Thoracic aorta (tissue), 2 donors: Measurements from ENCODE around the gene PFKFB2. TPM values are rescaled to one million over a fixed set of nuclear protein-coding genes. Genes with fewer than 3 reads are reported as not detected.

ENCODE experiments used
- ATAC-seq: fragments of 150-250 bp; one replicate; pipeline ENCODE4 v1.8.0; 2017; ENCODE audit warnings: low read depth; ENCODE audit not compliant: insufficient number of reproducible peaks, low FRiP score
- DNase-seq: peaks from one replicate; pipeline ENCODE4 v3.0.0-alpha.2; 2020; ENCODE audit warnings: low spot score
- H3K27ac ChIP-seq, 2 donors: fragments of 200-600 bp; sonication (generic); 1 replicate in 1 of 2; 2 replicates in 1 of 2; pipeline ENCODE4 v1.5.1; 2016; ENCODE audit warnings: mild to moderate bottlenecking in 2 of 2, moderate library complexity in 2 of 2
- H3K27me3 ChIP-seq: fragments of 200-600 bp; sonication (generic); replicated peaks from 2 replicates; pipeline ENCODE4 v1.6.0; 2016; ENCODE audit warnings: mild to moderate bottlenecking; ENCODE audit not compliant: insufficient read depth
- H3K36me3 ChIP-seq: fragments of 200-600 bp; sonication (generic); one replicate; pipeline ENCODE4 v1.5.1; 2016
- H3K4me1 ChIP-seq, 2 donors: fragments of 200-600 bp; sonication (generic); 1 replicate in 1 of 2; 2 replicates in 1 of 2; pipeline versions ENCODE4 v1.5.1 to v1.6.0; 2016; ENCODE audit warnings: low read depth in 2 of 2, mild to moderate bottlenecking in 1 of 2; ENCODE audit not compliant: control insufficient read depth in 1 of 2
- H3K4me3 ChIP-seq: fragments of 200-600 bp; sonication (generic); 2 replicates; pipeline ENCODE4 v1.5.1; 2016; ENCODE audit warnings: mild to moderate bottlenecking
- H3K9me3 ChIP-seq: fragments of 200-600 bp; sonication (generic); 2 replicates; pipeline ENCODE4 v1.5.1; 2016
- total RNA-seq, 2 donors: library from RNA; depleted of rRNA; stranded (reverse); fragments of >200 nt; gene quantifications; one replicate each; pipeline versions ENCODE4 v1.1.0 to v1.2.3, GENCODE V29; 2016
- TF ChIP-seq, protein P1 (sequence below): fragments of 200-600 bp; sonication (generic); IDR thresholded peaks from one replicate; pipeline ENCODE4 v1.5.1; 2019; ENCODE audit warnings: antibody characterized with exemption

PFKFB2 gene
- total RNA-seq, 2 donors from 2014 or later: 6.4 to 8.5 TPM

GRCh38 chr1:207019661-207020060, 33.4 kb upstream of the PFKFB2 start:
- DNase-seq: no peak
- Histone ChIP-seq H3K4me3 (no peak overlapping the region), H3K27ac (no peak overlapping the region), H3K36me3 (no peaks in the 10 kb centered on the region), H3K9me3 (no peaks in the 10 kb centered on the region), H3K27me3 (no peaks in the 10 kb centered on the region), H3K4me1 (peaks cover 3 to 19% of the 10 kb centered on the region in 2 donors)
- no peak for ATAC-seq
- TF ChIP-seq, protein P1, sequence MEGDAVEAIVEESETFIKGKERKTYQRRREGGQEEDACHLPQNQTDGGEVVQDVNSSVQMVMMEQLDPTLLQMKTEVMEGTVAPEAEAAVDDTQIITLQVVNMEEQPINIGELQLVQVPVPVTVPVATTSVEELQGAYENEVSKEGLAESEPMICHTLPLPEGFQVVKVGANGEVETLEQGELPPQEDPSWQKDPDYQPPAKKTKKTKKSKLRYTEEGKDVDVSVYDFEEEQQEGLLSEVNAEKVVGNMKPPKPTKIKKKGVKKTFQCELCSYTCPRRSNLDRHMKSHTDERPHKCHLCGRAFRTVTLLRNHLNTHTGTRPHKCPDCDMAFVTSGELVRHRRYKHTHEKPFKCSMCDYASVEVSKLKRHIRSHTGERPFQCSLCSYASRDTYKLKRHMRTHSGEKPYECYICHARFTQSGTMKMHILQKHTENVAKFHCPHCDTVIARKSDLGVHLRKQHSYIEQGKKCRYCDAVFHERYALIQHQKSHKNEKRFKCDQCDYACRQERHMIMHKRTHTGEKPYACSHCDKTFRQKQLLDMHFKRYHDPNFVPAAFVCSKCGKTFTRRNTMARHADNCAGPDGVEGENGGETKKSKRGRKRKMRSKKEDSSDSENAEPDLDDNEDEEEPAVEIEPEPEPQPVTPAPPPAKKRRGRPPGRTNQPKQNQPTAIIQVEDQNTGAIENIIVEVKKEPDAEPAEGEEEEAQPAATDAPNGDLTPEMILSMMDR: no peak

DNA sequence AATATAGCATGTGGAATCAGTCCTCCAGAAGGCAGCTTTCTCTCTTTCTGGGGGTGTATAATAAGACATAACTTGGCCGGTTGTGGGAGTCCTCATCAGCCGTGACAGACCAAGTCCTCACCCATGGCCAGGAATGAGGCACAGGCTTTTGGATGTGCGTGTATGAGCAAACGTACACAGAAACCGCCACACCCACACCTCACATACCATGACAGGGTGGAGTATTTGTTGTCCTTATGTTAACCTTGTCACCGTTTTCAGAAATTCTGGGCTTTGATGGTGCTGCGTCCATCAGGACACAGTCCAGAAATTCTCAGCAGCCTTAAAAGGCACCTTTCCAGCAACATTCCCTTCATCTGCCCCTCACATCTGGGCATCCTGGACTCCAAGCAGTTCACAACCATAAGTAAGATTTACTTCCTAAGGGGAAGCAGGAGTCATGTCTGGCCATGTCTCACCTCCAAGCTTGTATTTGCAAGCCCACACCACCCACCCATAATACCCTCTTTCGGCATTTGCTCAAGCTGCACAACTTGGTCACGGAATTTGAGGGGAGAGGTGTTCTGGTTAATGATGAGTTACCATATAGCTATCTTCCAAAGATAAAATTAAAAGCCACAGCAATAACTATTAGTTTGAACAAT, 32.9 kb upstream of the PFKFB2 start:
- Histone ChIP-seq H3K4me3 (no peak overlapping the region), H3K27ac (no peak overlapping the region), H3K36me3 (no peaks in the 10 kb centered on the region), H3K27me3 (no peaks in the 10 kb centered on the region), H3K9me3 (no peaks in the 10 kb centered on the region), H3K4me1 (peaks cover 5 to 23% of the 10 kb centered on the region in 2 donors)
- ATAC-seq (no peak), DNase-seq (no peak)
- TF ChIP-seq, protein P1: no peak

- no peaks in the 10 kb centered on the region for H3K36me3 ChIP-seq
- DNase-seq (no peak), ATAC-seq (no peak)
- no peak overlapping the region for H3K4me3 ChIP-seq
- no peak overlapping the region for H3K27ac ChIP-seq
- peaks cover 10 to 28% of the 10 kb centered on the region in 2 donors for H3K4me1 ChIP-seq
- no peaks in the 10 kb centered on the region for H3K27me3 ChIP-seq
- H3K9me3 ChIP-seq: no peaks in the 10 kb centered on the region
- TF ChIP-seq, protein P1: no peak
Observed at GRCh38 chr1:207020709-207021107, 32.4 kb upstream of the PFKFB2 start.

GRCh38 chr1:207021139-207021861, 31.8 kb upstream of the PFKFB2 start:
- H3K27ac ChIP-seq: no peak overlapping the region
- H3K27me3 ChIP-seq: no peaks in the 10 kb centered on the region
- DNase-seq (no peak), ATAC-seq (no peak)
- no peak overlapping the region for H3K4me3 ChIP-seq
- peaks cover 16 to 34% of the 10 kb centered on the region in 2 donors for H3K4me1 ChIP-seq
- TF ChIP-seq, protein P1: no peak
- H3K36me3 ChIP-seq: no peaks in the 10 kb centered on the region
- no peaks in the 10 kb centered on the region for H3K9me3 ChIP-seq

DNA sequence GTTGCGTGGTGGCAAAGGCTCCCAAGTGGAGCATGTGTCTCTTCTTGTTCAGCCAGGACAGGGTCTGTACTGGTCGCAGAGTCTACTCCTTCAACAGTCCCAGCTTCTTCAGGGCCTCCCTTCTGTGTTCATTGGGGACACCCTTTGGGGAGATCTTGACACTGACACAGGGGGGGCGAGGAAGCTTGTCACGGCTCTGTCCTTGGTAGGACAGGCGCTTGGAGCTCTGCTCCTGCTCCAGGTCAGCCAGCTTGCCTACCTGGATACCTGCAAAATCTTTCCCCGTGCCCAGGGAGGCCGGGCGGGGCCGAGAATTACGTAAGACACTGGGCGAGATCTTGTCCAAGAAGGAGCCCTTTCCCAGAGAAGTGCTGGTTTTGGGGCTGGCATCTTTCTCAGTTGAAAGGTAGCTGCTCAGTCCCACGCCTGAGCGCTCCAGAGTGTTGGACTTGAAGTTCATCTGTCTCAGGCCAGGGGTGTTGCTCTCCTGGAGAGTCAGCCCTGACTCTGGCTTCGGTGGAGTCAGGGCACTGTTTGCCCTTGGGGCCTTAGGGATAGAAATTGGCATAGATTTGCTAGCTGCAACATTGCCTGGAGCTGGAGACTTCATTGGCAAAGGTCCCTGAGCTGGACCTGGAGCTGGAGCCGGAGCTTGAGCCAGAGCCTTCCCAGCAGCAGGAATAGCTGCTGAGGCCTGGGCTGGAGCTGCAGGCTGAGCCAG, 31.0 kb upstream of the PFKFB2 start:
- Histone ChIP-seq H3K36me3 (no peaks in the 10 kb centered on the region), H3K27ac (no peak overlapping the region), H3K27me3 (no peaks in the 10 kb centered on the region), H3K4me1 (peaks cover 17 to 38% of the 10 kb centered on the region in 2 donors), H3K9me3 (no peaks in the 10 kb centered on the region), H3K4me3 (no peak overlapping the region)
- no peak for DNase-seq
- no peak for ATAC-seq
- TF ChIP-seq, protein P1: no peak
